GM12878 (cell line): ENCODE results near the gene SLC7A1. TPM values are rescaled to one million over a fixed set of nuclear protein-coding genes. Genes with fewer than 3 reads are reported as not detected.

Experiments used
- ATAC-seq: fragments of 200-7000 bp; cut with Tn5 transposase; 3 replicates; pipeline ENCODE4 v1.9.1; 2020; ENCODE audit warnings: mild to moderate bottlenecking, moderate library complexity
- BruUV-seq: library from RNA; stranded (reverse); fragments of 400-500 nt; replicated peaks from 2 replicates; lab custom pipeline; 2021; lab: Mats Ljungman, UMichigan
- CTCF ChIA-PET: fragments of 300-600 bp; sonication (Branson Sonifier 250); formaldehyde crosslinking; extraction: SDS; loops from one replicate; lab custom pipeline; 2021; ENCODE audit warnings: inconsistent platforms; lab: Yijun Ruan, JAX
- POLR2A ChIA-PET: fragments of 350-600 bp; formaldehyde crosslinking; extraction: SDS; loops from one replicate; lab custom pipeline; 2021; ENCODE audit warnings: inconsistent platforms; lab: Charles Lee
- RAD21 ChIA-PET: fragments of 300-600 bp; sonication (Branson Sonifier 250); formaldehyde crosslinking; loops from one replicate; lab custom pipeline; 2023; ENCODE audit warnings: antibody characterized with exemption; ENCODE audit not compliant: unreplicated experiment; lab: Charles Lee
- SMC1A ChIA-PET: fragments of 300-600 bp; sonication (Branson Sonifier 250); formaldehyde crosslinking; loops from one replicate; lab custom pipeline; 2023; ENCODE audit not compliant: unreplicated experiment, uncharacterized antibody; lab: Charles Lee
- DNase-seq: peaks from one replicate; pipeline ENCODE4 v3.0.0-alpha.2; 2011; ENCODE audit warnings: low read depth, low spot score
- FAIRE-seq: peaks from 3 replicates; lab custom pipeline; 2011; peaks lifted over from hg19 to GRCh38; lab: Jason Lieb, UNC
- H2AFZ ChIP-seq: 2 replicates; pipeline ENCODE4 v1.6.0; 2011; ENCODE audit warnings: low read depth, low read length, control low read depth; ENCODE audit not compliant: control insufficient read depth
- H3K27ac ChIP-seq: 2 replicates; pipeline ENCODE4 v1.5.1; 2011; ENCODE audit warnings: control low read depth; ENCODE audit not compliant: control insufficient read depth, insufficient read depth
- H3K27me3 ChIP-seq, 2 experiments: replicated peaks in 1 of 2; 2 replicates each; pipeline versions ENCODE4 v1.6.0 to v1.6.1; 2011; ENCODE audit warnings: low read length in 1 of 2; ENCODE audit not compliant: control insufficient read depth in 2 of 2, insufficient read depth in 2 of 2
- H3K36me3 ChIP-seq, 2 experiments: 2 replicates each; pipeline ENCODE4 v1.5.1; 2011; ENCODE audit warnings: low read length in 1 of 2; ENCODE audit not compliant: control insufficient read depth in 2 of 2, insufficient read depth in 2 of 2
- H3K4me1 ChIP-seq: 2 replicates; pipeline ENCODE4 v1.6.1; 2011; ENCODE audit warnings: mild to moderate bottlenecking, low read length, moderate library complexity, mixed read lengths; ENCODE audit not compliant: control insufficient read depth, insufficient read depth
- H3K4me2 ChIP-seq: 2 replicates; pipeline ENCODE4 v1.6.0; 2011; ENCODE audit warnings: control low read depth; ENCODE audit not compliant: control insufficient read depth, insufficient read depth
- H3K4me3 ChIP-seq: fragments of 200-600 bp; sonication (generic); 2 replicates; pipeline ENCODE4 v1.5.1; 2016
- H3K79me2 ChIP-seq: 2 replicates; pipeline ENCODE4 v1.6.0; 2011; ENCODE audit warnings: low read length; ENCODE audit not compliant: control insufficient read depth, insufficient read depth
- H3K9ac ChIP-seq: 2 replicates; pipeline ENCODE4 v1.8.0; 2011; ENCODE audit warnings: low read length, control low read depth, mixed read lengths; ENCODE audit not compliant: control insufficient read depth, insufficient read depth
- H3K9me3 ChIP-seq: replicated peaks from 3 replicates; pipeline ENCODE4 v1.5.1; 2011; ENCODE audit warnings: mild to moderate bottlenecking, low read length; ENCODE audit not compliant: control insufficient read depth, insufficient read depth
- H4K20me1 ChIP-seq: 2 replicates; pipeline ENCODE4 v1.6.0; 2011; ENCODE audit not compliant: control insufficient read depth, insufficient read depth
- CREM ChIP-seq: IDR thresholded peaks from 2 replicates; pipeline ENCODE4 v1.6.1; 2014; ENCODE audit warnings: antibody characterized with exemption, low read depth
- EZH2 ChIP-seq: IDR thresholded peaks from 2 replicates; pipeline ENCODE4 v1.6.1; 2012; ENCODE audit warnings: low read depth, mild to moderate bottlenecking, control low read depth, inconsistent platforms, low read length, borderline replicate concordance; ENCODE audit not compliant: control insufficient read depth
- JUND ChIP-seq: IDR thresholded peaks from 2 replicates; pipeline ENCODE4 v1.6.1; 2012; ENCODE audit warnings: low read depth, mild to moderate bottlenecking, low read length, improper control_type of control experiment, moderate library complexity
- KAT2A ChIP-seq: conservative IDR thresholded peaks from 2 replicates; pipeline ENCODE4 v1.6.1; 2011; ENCODE audit warnings: low read depth, low read length; ENCODE audit not compliant: control insufficient read depth
- NFYB ChIP-seq: IDR thresholded peaks from 2 replicates; pipeline ENCODE4 v1.6.1; 2011; ENCODE audit warnings: low read depth, mild to moderate bottlenecking, low read length, improper control_type of control experiment, moderate library complexity; ENCODE audit not compliant: insufficient read depth
- NRF1 ChIP-seq: conservative IDR thresholded peaks from 2 replicates; pipeline ENCODE4 v1.6.1; 2011; ENCODE audit warnings: mild to moderate bottlenecking, low read depth, low read length, improper control_type of control experiment
- PAX5 ChIP-seq: IDR thresholded peaks from 2 replicates; pipeline ENCODE4 v1.6.1; 2011; ENCODE audit warnings: low read depth, low read length, borderline replicate concordance
- TBL1XR1 ChIP-seq: IDR thresholded peaks from 2 replicates; pipeline ENCODE4 v1.6.1; 2012; ENCODE audit warnings: low read depth, low read length, improper control_type of control experiment
- TCF7 ChIP-seq: IDR thresholded peaks from 2 replicates; pipeline ENCODE4 v1.6.1; 2014; ENCODE audit warnings: antibody characterized with exemption, borderline replicate concordance
- WGBS: methylation state at CpG from one replicate; pipeline ENCODE4 v1.1.6; 2016; ENCODE audit warnings: low lambda C conversion rate; ENCODE audit not compliant: insufficient replicate concordance, insufficient coverage; ENCODE audit errors: missing lambda C conversion rate; 5-methylcytosine and 5-hydroxymethylcytosine counted together
- in situ Hi-C: fragments of 300-500 bp; cut with MboI; formaldehyde crosslinking; loops from 9 replicates; pipeline ENCODE4 v1.14.3; 2018; ENCODE audit warnings: mixed read lengths
- intact Hi-C: fragments of 100-400 bp; cut with micrococcal nuclease; formaldehyde crosslinking; loops from one replicate; pipeline ENCODE4 v1.14.2; 2022; ENCODE audit not compliant: unreplicated experiment
- polyA plus RNA-seq, 11 experiments: library from polyadenylated mRNA; depleted of rRNA in 4 of 11; unstranded in 6 of 11; stranded (reverse) in 5 of 11; fragments of >200 nt; fragmentation: Nextera tagmentation in 4 of 11; fragmentation: Illumina TruSeq in 1 of 11; extraction: Ambion mirVana in 4 of 11; extraction: Trizol in 1 of 11; gene quantifications; 1 replicate in 1 of 11; 2 replicates in 10 of 11; pipeline versions ENCODE4 v1.2.1 to v1.2.3, GENCODE V29; 2011 to 2016; ENCODE audit warnings: inconsistent platforms in 2 of 11, missing spikeins in 2 of 11, low read depth in 1 of 11
- total RNA-seq, 4 experiments: library from RNA; depleted of rRNA in 3 of 4; stranded (reverse); fragments of >200 nt in 3 of 4; fragmentation: Illumina TruSeq in 1 of 4; extraction: Trizol in 1 of 4; gene quantifications; 2 replicates each; pipeline versions ENCODE4 v1.2.1 to v1.2.3, GENCODE V29; 2013 to 2021
- TF ChIP-seq, protein P1 (sequence below): fragments of 450-650 bp; IDR thresholded peaks from 2 replicates; pipeline ENCODE4 v1.6.1; 2017; ENCODE audit warnings: low read depth, mild to moderate bottlenecking, moderate library complexity
- TF ChIP-seq, protein P2 (sequence below): fragments of 450-650 bp; IDR thresholded peaks from 2 replicates; pipeline ENCODE4 v1.6.1; 2018; ENCODE audit warnings: mild to moderate bottlenecking, low read depth, moderate library complexity; ENCODE audit not compliant: partially characterized antibody
- TF ChIP-seq, protein P3 (sequence below): IDR thresholded peaks from 2 replicates; pipeline ENCODE4 v1.6.1; 2011; ENCODE audit warnings: borderline replicate concordance, low read depth, mild to moderate bottlenecking, moderate library complexity, low read length; ENCODE audit not compliant: insufficient read depth, poor library complexity, severe bottlenecking

Gene SLC7A1
- total and polyA plus RNA-seq, 10 of the 15 experiments (the other 5 are each of a cell fraction or from before 2014, with no cell fraction given) = 6.4 to 91.7 (median 23.4) TPM

DNA sequence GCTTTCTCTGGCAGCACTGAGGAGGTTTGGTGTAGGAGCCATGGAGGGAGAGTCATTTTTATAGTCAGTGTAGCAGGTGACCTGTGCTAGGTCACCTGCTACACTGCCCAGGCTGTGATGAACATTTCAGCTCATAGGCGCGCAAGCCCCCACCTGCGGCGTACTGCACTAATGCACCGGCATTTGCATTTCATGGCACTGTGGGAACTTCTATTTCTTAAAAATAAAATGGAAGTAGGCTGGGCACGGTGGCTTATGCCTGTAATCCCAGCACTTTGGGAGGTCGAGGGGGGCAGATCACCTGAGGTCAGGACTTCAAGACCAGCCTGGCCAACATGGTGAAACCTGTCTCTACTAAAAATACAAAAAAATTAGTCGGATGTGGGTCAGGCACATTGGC lies 101.0 kb downstream of the SLC7A1 start (continued):
- TF ChIP-seq EZH2 = no peak

DNA sequence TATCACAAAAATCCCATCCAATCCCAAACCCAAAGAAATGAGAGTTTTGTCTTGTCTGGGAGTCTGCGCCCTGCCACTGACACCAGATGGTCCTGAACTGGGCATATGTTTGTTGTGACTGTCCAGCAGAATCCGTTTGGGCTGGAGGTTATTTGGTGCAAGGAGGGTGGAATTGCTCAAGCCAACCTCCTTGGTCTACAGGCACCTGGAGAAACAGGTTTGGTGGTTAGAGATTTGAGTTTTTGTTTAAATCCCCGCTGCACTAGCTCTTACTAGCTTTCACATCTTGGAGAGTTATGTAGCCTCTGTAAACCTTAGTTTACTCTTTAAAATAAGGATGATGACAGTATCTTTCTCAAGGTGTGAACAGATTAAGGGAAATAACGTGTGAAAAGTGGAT lies 101.7 kb downstream of the SLC7A1 start:
- BruUV-seq = no TSS peak
- no peaks in the 10 kb centered on the region for H3K9me3 ChIP-seq
- no peaks in the 10 kb centered on the region for H3K79me2 ChIP-seq
- CTCF ChIA-PET = interaction anchor here (0.8 to 1.5 kb wide), 2 partner anchors 14 kb away, joined by 3 to 4 read pairs; no protein-coding TSS in a partner anchor
- H3K4me2 ChIP-seq = no peak overlapping the region
- no peak overlapping the region for H3K27ac ChIP-seq
- H3K36me3 ChIP-seq = no peaks in the 10 kb centered on the region
- WGBS = 45% methylated on average over 4 of the region's 4 CpGs
- no peak overlapping the region for H2AFZ ChIP-seq
- ATAC-seq = no peak
- H3K4me1 ChIP-seq = peaks cover 7% of the 10 kb centered on the region
- FAIRE-seq = no peak
- intact Hi-C loops = no loop called here
- POLR2A ChIA-PET = no interaction called here
- SMC1A ChIA-PET = interaction anchor here (1.2 to 1.5 kb wide), 2 partner anchors 9 to 38 kb away, joined by 3 read pairs; no protein-coding TSS in a partner anchor
- no peak overlapping the region for H3K4me3 ChIP-seq
- H4K20me1 ChIP-seq = no peaks in the 10 kb centered on the region
- H3K9ac ChIP-seq = no peak overlapping the region
- in situ Hi-C loops = no loop called here
- RAD21 ChIA-PET = no interaction called here
- no peaks in the 10 kb centered on the region for H3K27me3 ChIP-seq
- no peak for TF ChIP-seq CREM
- TF ChIP-seq, protein P1, sequence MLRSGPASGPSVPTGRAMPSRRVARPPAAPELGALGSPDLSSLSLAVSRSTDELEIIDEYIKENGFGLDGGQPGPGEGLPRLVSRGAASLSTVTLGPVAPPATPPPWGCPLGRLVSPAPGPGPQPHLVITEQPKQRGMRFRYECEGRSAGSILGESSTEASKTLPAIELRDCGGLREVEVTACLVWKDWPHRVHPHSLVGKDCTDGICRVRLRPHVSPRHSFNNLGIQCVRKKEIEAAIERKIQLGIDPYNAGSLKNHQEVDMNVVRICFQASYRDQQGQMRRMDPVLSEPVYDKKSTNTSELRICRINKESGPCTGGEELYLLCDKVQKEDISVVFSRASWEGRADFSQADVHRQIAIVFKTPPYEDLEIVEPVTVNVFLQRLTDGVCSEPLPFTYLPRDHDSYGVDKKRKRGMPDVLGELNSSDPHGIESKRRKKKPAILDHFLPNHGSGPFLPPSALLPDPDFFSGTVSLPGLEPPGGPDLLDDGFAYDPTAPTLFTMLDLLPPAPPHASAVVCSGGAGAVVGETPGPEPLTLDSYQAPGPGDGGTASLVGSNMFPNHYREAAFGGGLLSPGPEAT = no peak
- TF ChIP-seq TCF7 = no peak
- TF ChIP-seq TBL1XR1 = no peak
- TF ChIP-seq JUND = no peak
- TF ChIP-seq NRF1 = no peak
- TF ChIP-seq PAX5 = no peak
- TF ChIP-seq KAT2A = no peak
- no peak for TF ChIP-seq NFYB
- TF ChIP-seq, protein P2, sequence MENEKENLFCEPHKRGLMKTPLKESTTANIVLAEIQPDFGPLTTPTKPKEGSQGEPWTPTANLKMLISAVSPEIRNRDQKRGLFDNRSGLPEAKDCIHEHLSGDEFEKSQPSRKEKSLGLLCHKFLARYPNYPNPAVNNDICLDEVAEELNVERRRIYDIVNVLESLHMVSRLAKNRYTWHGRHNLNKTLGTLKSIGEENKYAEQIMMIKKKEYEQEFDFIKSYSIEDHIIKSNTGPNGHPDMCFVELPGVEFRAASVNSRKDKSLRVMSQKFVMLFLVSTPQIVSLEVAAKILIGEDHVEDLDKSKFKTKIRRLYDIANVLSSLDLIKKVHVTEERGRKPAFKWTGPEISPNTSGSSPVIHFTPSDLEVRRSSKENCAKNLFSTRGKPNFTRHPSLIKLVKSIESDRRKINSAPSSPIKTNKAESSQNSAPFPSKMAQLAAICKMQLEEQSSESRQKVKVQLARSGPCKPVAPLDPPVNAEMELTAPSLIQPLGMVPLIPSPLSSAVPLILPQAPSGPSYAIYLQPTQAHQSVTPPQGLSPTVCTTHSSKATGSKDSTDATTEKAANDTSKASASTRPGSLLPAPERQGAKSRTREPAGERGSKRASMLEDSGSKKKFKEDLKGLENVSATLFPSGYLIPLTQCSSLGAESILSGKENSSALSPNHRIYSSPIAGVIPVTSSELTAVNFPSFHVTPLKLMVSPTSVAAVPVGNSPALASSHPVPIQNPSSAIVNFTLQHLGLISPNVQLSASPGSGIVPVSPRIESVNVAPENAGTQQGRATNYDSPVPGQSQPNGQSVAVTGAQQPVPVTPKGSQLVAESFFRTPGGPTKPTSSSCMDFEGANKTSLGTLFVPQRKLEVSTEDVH = no peak
- TF ChIP-seq, protein P3, sequence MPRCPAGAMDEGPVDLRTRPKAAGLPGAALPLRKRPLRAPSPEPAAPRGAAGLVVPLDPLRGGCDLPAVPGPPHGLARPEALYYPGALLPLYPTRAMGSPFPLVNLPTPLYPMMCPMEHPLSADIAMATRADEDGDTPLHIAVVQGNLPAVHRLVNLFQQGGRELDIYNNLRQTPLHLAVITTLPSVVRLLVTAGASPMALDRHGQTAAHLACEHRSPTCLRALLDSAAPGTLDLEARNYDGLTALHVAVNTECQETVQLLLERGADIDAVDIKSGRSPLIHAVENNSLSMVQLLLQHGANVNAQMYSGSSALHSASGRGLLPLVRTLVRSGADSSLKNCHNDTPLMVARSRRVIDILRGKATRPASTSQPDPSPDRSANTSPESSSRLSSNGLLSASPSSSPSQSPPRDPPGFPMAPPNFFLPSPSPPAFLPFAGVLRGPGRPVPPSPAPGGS = no peak
- no peak for DNase-seq
